Measurements from ENCODE around the gene CD99L2.

Gene CD99L2

DNA sequence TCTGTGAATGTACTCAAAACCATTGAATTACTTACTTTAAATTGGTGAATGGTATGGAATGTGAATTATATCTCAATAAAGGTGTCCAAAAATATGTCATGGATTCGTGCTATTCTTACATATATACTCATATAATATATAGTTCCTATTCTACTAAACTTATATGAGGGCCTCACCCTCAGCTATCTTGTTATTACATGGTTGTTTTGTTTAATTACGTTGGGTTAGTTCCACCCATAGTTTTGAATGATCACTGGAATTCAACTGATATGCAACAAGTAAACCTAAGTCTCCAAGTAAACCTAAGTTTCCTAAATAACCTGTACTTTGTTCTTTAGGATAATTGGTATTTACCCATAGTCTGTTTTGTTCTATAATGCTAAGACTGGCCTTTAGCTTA, 30.6 kb upstream of the CD99L2 start:
- no peaks in the 10 kb centered on the region for H3F3A ChIP-seq (ENCODE audit: control insufficient read depth, insufficient read depth)
- H3K9me2 ChIP-seq (replicated peaks; ENCODE audit: control insufficient read depth, low read length): no peaks in the 10 kb centered on the region
- no peaks in the 10 kb centered on the region for H3K36me3 ChIP-seq (ENCODE audit: control insufficient read depth, low read length)
- no peaks in the 10 kb centered on the region for H3K9me3 ChIP-seq (ENCODE audit: control insufficient read depth, insufficient read depth, low read length)
- H3K27ac ChIP-seq (ENCODE audit: low read depth, low read length): no peak overlapping the region
- H3K79me2 ChIP-seq (ENCODE audit: control insufficient read depth, low read length): no peaks in the 10 kb centered on the region
- no peaks in the 10 kb centered on the region for H4K20me1 ChIP-seq (ENCODE audit: control insufficient read depth, insufficient read depth, low read depth, low read length)
- H3K4me3 ChIP-seq (ENCODE audit: low read length): no peak overlapping the region
- no peaks in the 10 kb centered on the region for H3K27me3 ChIP-seq (ENCODE audit: control insufficient read depth, low read length)
- no peak overlapping the region for H3K4me2 ChIP-seq (ENCODE audit: low read length)
- no peaks in the 10 kb centered on the region for H3K4me1 ChIP-seq (ENCODE audit: control insufficient read depth, low read length)
- TF ChIP-seq CTCF (IDR thresholded peaks at IDR 0.05; ENCODE audit: low read depth, low read length, poor library complexity, severe bottlenecking): no peak
- TF ChIP-seq EZH2phosphoT487 (IDR thresholded peaks at IDR 0.05; ENCODE audit: borderline replicate concordance, low read length): no peak

- Histone ChIP-seq H3K9me2 (replicated peaks; ENCODE audit: control insufficient read depth, low read length) (no peaks in the 10 kb centered on the region), H3K4me3 (ENCODE audit: low read length) (no peak overlapping the region), H3K4me1 (ENCODE audit: control insufficient read depth, low read length) (no peaks in the 10 kb centered on the region), H3K36me3 (ENCODE audit: control insufficient read depth, low read length) (no peaks in the 10 kb centered on the region), H3K4me2 (ENCODE audit: low read length) (no peak overlapping the region), H3K79me2 (ENCODE audit: control insufficient read depth, low read length) (no peaks in the 10 kb centered on the region), H4K20me1 (ENCODE audit: control insufficient read depth, insufficient read depth, low read depth, low read length) (no peaks in the 10 kb centered on the region), H3F3A (ENCODE audit: control insufficient read depth, insufficient read depth) (no peaks in the 10 kb centered on the region), H3K27me3 (ENCODE audit: control insufficient read depth, low read length) (no peaks in the 10 kb centered on the region), H3K27ac (ENCODE audit: low read depth, low read length) (no peak overlapping the region), H3K9me3 (ENCODE audit: control insufficient read depth, insufficient read depth, low read length) (no peaks in the 10 kb centered on the region)
- TF ChIP-seq CTCF (IDR thresholded peaks at IDR 0.05; ENCODE audit: low read depth, low read length, poor library complexity, severe bottlenecking) (no peak), EZH2phosphoT487 (IDR thresholded peaks at IDR 0.05; ENCODE audit: borderline replicate concordance, low read length) (no peak)
Measured at GRCh38 chrX:150926791-150927190, 28.3 kb upstream of the CD99L2 start.

DNA sequence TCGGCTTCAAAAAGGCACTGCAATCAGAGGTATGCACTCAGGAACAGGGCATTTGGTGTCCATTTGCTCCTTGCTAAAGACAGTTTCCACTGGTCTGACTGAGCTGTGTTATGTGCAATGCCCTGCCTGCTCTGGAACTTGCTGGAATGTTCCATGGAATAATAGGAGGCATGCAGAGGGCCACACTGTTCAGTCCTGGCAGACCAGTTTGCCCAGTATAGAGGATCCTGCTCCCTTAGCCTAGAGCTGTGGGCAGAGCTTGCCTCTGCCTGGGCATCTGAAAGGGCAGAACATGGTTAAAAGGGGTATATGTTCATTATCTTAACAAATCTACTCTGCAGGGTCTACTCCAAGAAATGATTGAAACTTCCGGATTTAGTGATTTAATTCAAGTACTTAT, 27.8 kb upstream of the CD99L2 start:
- no peaks in the 10 kb centered on the region for H4K20me1 ChIP-seq (ENCODE audit: control insufficient read depth, insufficient read depth, low read depth, low read length)
- H3K9me2 ChIP-seq (replicated peaks; ENCODE audit: control insufficient read depth, low read length): no peaks in the 10 kb centered on the region
- no peaks in the 10 kb centered on the region for H3K4me1 ChIP-seq (ENCODE audit: control insufficient read depth, low read length)
- H3K27ac ChIP-seq (ENCODE audit: low read depth, low read length): no peak overlapping the region
- H3K79me2 ChIP-seq (ENCODE audit: control insufficient read depth, low read length): no peaks in the 10 kb centered on the region
- H3K36me3 ChIP-seq (ENCODE audit: control insufficient read depth, low read length): no peaks in the 10 kb centered on the region
- no peaks in the 10 kb centered on the region for H3K27me3 ChIP-seq (ENCODE audit: control insufficient read depth, low read length)
- no peaks in the 10 kb centered on the region for H3K9me3 ChIP-seq (ENCODE audit: control insufficient read depth, insufficient read depth, low read length)
- no peak overlapping the region for H3K4me3 ChIP-seq (ENCODE audit: low read length)
- H3F3A ChIP-seq (ENCODE audit: control insufficient read depth, insufficient read depth): no peaks in the 10 kb centered on the region
- TF ChIP-seq EZH2phosphoT487 (IDR thresholded peaks at IDR 0.05; ENCODE audit: borderline replicate concordance, low read length): no peak
- no peak for TF ChIP-seq CTCF (IDR thresholded peaks at IDR 0.05; ENCODE audit: low read depth, low read length, poor library complexity, severe bottlenecking)
- no peak overlapping the region for H3K4me2 ChIP-seq (ENCODE audit: low read length)

- no peaks in the 10 kb centered on the region for H3K4me1 ChIP-seq (ENCODE audit: control insufficient read depth, low read length)
- H3K27me3 ChIP-seq (ENCODE audit: control insufficient read depth, low read length): no peaks in the 10 kb centered on the region
- H3K4me3 ChIP-seq (ENCODE audit: low read length): no peak overlapping the region
- H3K27ac ChIP-seq (ENCODE audit: low read depth, low read length): no peak overlapping the region
- H3K4me2 ChIP-seq (ENCODE audit: low read length): no peak overlapping the region
- H3F3A ChIP-seq (ENCODE audit: control insufficient read depth, insufficient read depth): no peaks in the 10 kb centered on the region
- H4K20me1 ChIP-seq (ENCODE audit: control insufficient read depth, insufficient read depth, low read depth, low read length): no peaks in the 10 kb centered on the region
- H3K9me3 ChIP-seq (ENCODE audit: control insufficient read depth, insufficient read depth, low read length): no peaks in the 10 kb centered on the region
- H3K36me3 ChIP-seq (ENCODE audit: control insufficient read depth, low read length): no peaks in the 10 kb centered on the region
- H3K9me2 ChIP-seq (replicated peaks; ENCODE audit: control insufficient read depth, low read length): no peaks in the 10 kb centered on the region
- H3K79me2 ChIP-seq (ENCODE audit: control insufficient read depth, low read length): no peaks in the 10 kb centered on the region
- TF ChIP-seq CTCF (IDR thresholded peaks at IDR 0.05; ENCODE audit: low read depth, low read length, poor library complexity, severe bottlenecking) (no peak), EZH2phosphoT487 (IDR thresholded peaks at IDR 0.05; ENCODE audit: borderline replicate concordance, low read length) (no peak)
Measured at GRCh38 chrX:150919401-150919800, 20.9 kb upstream of the CD99L2 start.
